ENCODE measurements around the gene AMIGO3. TPM values are rescaled to one million over a fixed set of nuclear protein-coding genes. Genes with fewer than 3 reads are reported as not detected.
A peak's percentile ranks its signal among the peaks of the same experiment; 100 is the strongest.

Gene AMIGO3
- polyA plus RNA-seq, 1 experiment = not detected

- Histone ChIP-seq H3K27me3 (ENCODE audit: control insufficient read depth, insufficient read depth, low read length) (0 out of 2 replicates have a peak, but pooled peaks cover 3% of the 10 kb centered on the region), H3K4me3 (ENCODE audit: low read depth, low read length) (no peak overlapping the region), H3K36me3 (ENCODE audit: control insufficient read depth, insufficient read depth, low read length) (no peaks in the 10 kb centered on the region)
- no peak for TF ChIP-seq CTCF (IDR thresholded peaks at IDR 0.05; ENCODE audit: insufficient read depth, low read depth, low read length)
- DNase-seq (ENCODE audit: low read depth) = no peak
- CTCF ChIA-PET = interaction anchor here (1.0 to 5.4 kb wide), 12 partner anchors 7 to 132 kb away, joined by 3 to 152 read pairs (median 6); partner anchors contain the start of genes BSN and INKA1
- POLR2A ChIA-PET = no interaction called here
Measured at GRCh38 chr3:49670940-49671290, 48.6 kb downstream of the AMIGO3 start.

- TF ChIP-seq CTCF (IDR thresholded peaks at IDR 0.05; ENCODE audit: insufficient read depth, low read depth, low read length) = no peak
- no peak for DNase-seq (ENCODE audit: low read depth)
- Histone ChIP-seq H3K27me3 (ENCODE audit: control insufficient read depth, insufficient read depth, low read length) (peaks cover 5% of the 10 kb centered on the region; the same call in 1 of the 2 replicates), H3K4me3 (ENCODE audit: low read depth, low read length) (no peak overlapping the region), H3K36me3 (ENCODE audit: control insufficient read depth, insufficient read depth, low read length) (no peaks in the 10 kb centered on the region)
- CTCF ChIA-PET = interaction anchor here (0.5 to 5.4 kb wide), 4 partner anchors 81 to 151 kb away, joined by 3 to 152 read pairs (median 5); no protein-coding TSS in a partner anchor
- POLR2A ChIA-PET = no interaction called here
Measured at GRCh38 chr3:49669352-49669751, 50.1 kb downstream of the AMIGO3 start.

- ChIA-PET CTCF (interaction anchor here (0.5 to 5.4 kb wide), 4 partner anchors 82 to 150 kb away, joined by 3 to 152 read pairs (median 5); no protein-coding TSS in a partner anchor), POLR2A (no interaction called here)
- no peak overlapping the region for H3K4me3 ChIP-seq (ENCODE audit: low read depth, low read length)
- no peak for TF ChIP-seq CTCF (IDR thresholded peaks at IDR 0.05; ENCODE audit: insufficient read depth, low read depth, low read length)
- no peaks in the 10 kb centered on the region for H3K36me3 ChIP-seq (ENCODE audit: control insufficient read depth, insufficient read depth, low read length)
- H3K27me3 ChIP-seq (ENCODE audit: control insufficient read depth, insufficient read depth, low read length) = peaks cover 5% of the 10 kb centered on the region; the same call in 1 of the 2 replicates
- no peak for DNase-seq (ENCODE audit: low read depth)
Measured at GRCh38 chr3:49668861-49669260, 50.6 kb downstream of the AMIGO3 start.

GRCh38 chr3:49668414-49668797 is 51.1 kb downstream of the AMIGO3 start:
- Histone ChIP-seq H3K36me3 (ENCODE audit: control insufficient read depth, insufficient read depth, low read length) (no peaks in the 10 kb centered on the region), H3K4me3 (ENCODE audit: low read depth, low read length) (no peak overlapping the region), H3K27me3 (ENCODE audit: control insufficient read depth, insufficient read depth, low read length) (peaks cover 5% of the 10 kb centered on the region; the same call in 1 of the 2 replicates)
- DNase-seq (ENCODE audit: low read depth) = no peak
- 0 out of 2 replicates have a peak, but pooled peaks have one; percentile 7 for TF ChIP-seq CTCF (IDR thresholded peaks at IDR 0.05; ENCODE audit: insufficient read depth, low read depth, low read length)
- ChIA-PET CTCF (interaction anchor here (5.4 kb wide), 1 partner anchor 129 kb away, joined by 152 read pairs; no protein-coding TSS in a partner anchor), POLR2A (no interaction called here)

GRCh38 chr3:49667701-49668413 is 51.6 kb downstream of the AMIGO3 start:
- TF ChIP-seq CTCF (IDR thresholded peaks at IDR 0.05; ENCODE audit: insufficient read depth, low read depth, low read length) = no peak
- ChIA-PET CTCF (interaction anchor here (0.7 to 2.2 kb wide), 2 partner anchors 12 to 128 kb away, joined by 3 to 26 read pairs; no protein-coding TSS in a partner anchor), POLR2A (no interaction called here)
- Histone ChIP-seq H3K27me3 (ENCODE audit: control insufficient read depth, insufficient read depth, low read length) (peaks cover 5% of the 10 kb centered on the region; the same call in 1 of the 2 replicates), H3K36me3 (ENCODE audit: control insufficient read depth, insufficient read depth, low read length) (no peaks in the 10 kb centered on the region), H3K4me3 (ENCODE audit: low read depth, low read length) (no peak overlapping the region)
- DNase-seq (ENCODE audit: low read depth) = no peak

Small RNA genes within 50 kb of the gene (small RNA-seq; reads per million reads assigned to genes)
- gene AMIGO3 (ENCODE audit: insufficient read length, low read depth, low replicate concordance) (not detected), gene COX6CP14 (ENCODE audit: insufficient read length, low read depth, low replicate concordance) (not detected)

Other genes with a start within 250 kb of the AMIGO3 start
- 71.4 and 144 TPM in 2 replicates for gene DAG1, start 249.4 kb downstream of the AMIGO3 start, polyA plus RNA-seq (2011; rRNA removed)
- 0.01 and 0.04 TPM in 2 replicates for gene BSN, start 165.2 kb downstream of the AMIGO3 start, polyA plus RNA-seq (2011; rRNA removed)
- 105 and 165 TPM in 2 replicates for gene APEH, start 45.3 kb downstream of the AMIGO3 start, polyA plus RNA-seq (2011; rRNA removed)
- 5.5 and 10.7 TPM in 2 replicates for gene MST1, start 30.2 kb downstream of the AMIGO3 start, polyA plus RNA-seq (2011; rRNA removed)
- 28.8 and 61.2 TPM in 2 replicates for gene RNF123, start 30.1 kb downstream of the AMIGO3 start, polyA plus RNA-seq (2011; rRNA removed)
- gene GMPPB, start 4.3 kb upstream of the AMIGO3 start, polyA plus RNA-seq (2011; rRNA removed) = 19.0 and 30.0 TPM in 2 replicates
- 35.8 and 54.4 TPM in 2 replicates for gene IP6K1, start 66.9 kb upstream of the AMIGO3 start, polyA plus RNA-seq (2011; rRNA removed)
- gene CDHR4, start 80.2 kb upstream of the AMIGO3 start, polyA plus RNA-seq (2011; rRNA removed) = not detected in 2 replicates
- gene INKA1, start 83.6 kb upstream of the AMIGO3 start, polyA plus RNA-seq (2011; rRNA removed) = 3.1 and 4.4 TPM in 2 replicates
- 32.9 and 62.5 TPM in 2 replicates for gene UBA7, start 94.3 kb upstream of the AMIGO3 start, polyA plus RNA-seq (2011; rRNA removed)
- 4.9 and 5.8 TPM in 2 replicates for gene TRAIP, start 136.9 kb upstream of the AMIGO3 start, polyA plus RNA-seq (2011; rRNA removed)
- gene CAMKV, start 150.2 kb upstream of the AMIGO3 start, polyA plus RNA-seq (2011; rRNA removed) = not detected in 2 replicates
- 0.17 and 0.64 TPM in 2 replicates for gene MST1R, start 184.2 kb upstream of the AMIGO3 start, polyA plus RNA-seq (2011; rRNA removed)
- gene MON1A, start 210.1 kb upstream of the AMIGO3 start, polyA plus RNA-seq (2011; rRNA removed) = 9.5 and 14.1 TPM in 2 replicates
- gene RBM6, start 220.5 kb upstream of the AMIGO3 start, polyA plus RNA-seq (2011; rRNA removed) = 33.4 and 46.6 TPM in 2 replicates